GM10248 (cell line): ENCODE results near the gene CDK5RAP2.

Experiments
- CTCF ChIA-PET: fragments of 300-600 bp; sonication (Branson Sonifier 250); formaldehyde crosslinking; extraction: SDS; loops from one replicate; lab custom pipeline; 2021; ENCODE audit warnings: antibody characterized with exemption; lab: Yijun Ruan, JAX
- POLR2A ChIA-PET: fragments of 350-650 bp; sonication (Branson Sonifier 250); formaldehyde crosslinking; extraction: SDS; loops from one replicate; lab custom pipeline; 2020; ENCODE audit warnings: antibody characterized with exemption; lab: Yijun Ruan, JAX
- DNase-seq: peaks from one replicate; pipeline ENCODE4 v3.0.0; 2012; ENCODE audit errors: extremely low spot score
- TF ChIP-seq, protein P1 (sequence below): IDR thresholded peaks from 2 replicates; pipeline ENCODE4 v1.5.1; 2012; ENCODE audit warnings: mild to moderate bottlenecking, low read depth; ENCODE audit errors: extremely low read depth, missing control alignments, control extremely low read depth

Gene CDK5RAP2

DNA sequence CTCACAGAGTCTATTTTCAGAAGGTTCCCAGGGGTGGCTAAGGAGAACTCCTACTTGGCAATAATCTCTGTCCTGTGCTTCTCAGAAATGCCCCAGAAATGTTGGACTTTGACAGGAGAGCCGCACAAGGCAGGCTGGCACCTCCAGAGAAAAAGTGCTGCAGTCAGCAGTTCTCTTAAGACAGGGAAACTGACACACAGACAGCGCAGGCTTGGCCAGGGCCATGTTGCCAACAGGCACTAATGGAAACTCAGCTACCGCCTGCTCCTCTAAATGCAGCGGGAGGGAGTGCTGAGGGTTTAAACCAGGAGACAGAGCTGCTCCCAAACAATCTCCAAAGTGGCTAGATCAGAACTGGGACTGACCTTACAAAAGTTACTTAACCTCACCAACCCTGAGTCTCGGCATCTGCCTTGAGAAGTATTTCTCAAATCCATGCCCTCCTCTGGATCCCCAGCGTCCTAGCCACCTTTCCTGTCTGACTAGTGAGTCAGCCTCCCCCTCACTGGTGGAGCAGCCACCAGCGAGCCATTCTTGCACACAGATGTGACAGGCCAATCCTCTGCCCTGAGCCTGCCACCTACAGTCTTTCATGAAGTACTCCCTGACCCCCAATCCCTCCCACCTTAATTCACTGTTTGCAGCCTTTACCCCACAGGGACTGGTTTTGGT is 186.4 kb downstream of the CDK5RAP2 start:
- ChIA-PET CTCF (no interaction called here), POLR2A (no interaction called here)
- DNase-seq = no peak
- TF ChIP-seq, protein P1, sequence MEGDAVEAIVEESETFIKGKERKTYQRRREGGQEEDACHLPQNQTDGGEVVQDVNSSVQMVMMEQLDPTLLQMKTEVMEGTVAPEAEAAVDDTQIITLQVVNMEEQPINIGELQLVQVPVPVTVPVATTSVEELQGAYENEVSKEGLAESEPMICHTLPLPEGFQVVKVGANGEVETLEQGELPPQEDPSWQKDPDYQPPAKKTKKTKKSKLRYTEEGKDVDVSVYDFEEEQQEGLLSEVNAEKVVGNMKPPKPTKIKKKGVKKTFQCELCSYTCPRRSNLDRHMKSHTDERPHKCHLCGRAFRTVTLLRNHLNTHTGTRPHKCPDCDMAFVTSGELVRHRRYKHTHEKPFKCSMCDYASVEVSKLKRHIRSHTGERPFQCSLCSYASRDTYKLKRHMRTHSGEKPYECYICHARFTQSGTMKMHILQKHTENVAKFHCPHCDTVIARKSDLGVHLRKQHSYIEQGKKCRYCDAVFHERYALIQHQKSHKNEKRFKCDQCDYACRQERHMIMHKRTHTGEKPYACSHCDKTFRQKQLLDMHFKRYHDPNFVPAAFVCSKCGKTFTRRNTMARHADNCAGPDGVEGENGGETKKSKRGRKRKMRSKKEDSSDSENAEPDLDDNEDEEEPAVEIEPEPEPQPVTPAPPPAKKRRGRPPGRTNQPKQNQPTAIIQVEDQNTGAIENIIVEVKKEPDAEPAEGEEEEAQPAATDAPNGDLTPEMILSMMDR = no peak

DNA sequence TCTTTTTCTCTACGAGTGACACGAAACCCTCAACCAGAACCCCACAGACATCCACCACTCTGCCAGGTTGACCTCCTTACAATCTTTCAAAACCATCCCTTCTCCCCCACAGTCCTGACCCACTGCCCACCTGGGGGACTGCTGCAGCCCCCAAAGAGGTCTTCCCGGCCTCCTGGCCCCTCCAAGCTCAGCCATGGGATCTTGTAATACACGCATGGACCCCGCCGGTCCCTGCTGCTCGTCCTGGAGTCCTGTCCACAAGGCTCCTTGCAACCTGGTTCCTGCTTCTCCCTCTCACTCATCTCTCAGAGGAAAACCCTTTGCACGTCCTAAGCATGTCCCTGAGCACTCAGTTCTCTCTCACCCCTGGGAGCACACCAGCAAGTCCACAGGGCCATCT is 187.3 kb downstream of the CDK5RAP2 start:
- TF ChIP-seq, protein P1 = no peak
- DNase-seq = no peak
- CTCF ChIA-PET = no interaction called here
- POLR2A ChIA-PET = no interaction called here

DNA sequence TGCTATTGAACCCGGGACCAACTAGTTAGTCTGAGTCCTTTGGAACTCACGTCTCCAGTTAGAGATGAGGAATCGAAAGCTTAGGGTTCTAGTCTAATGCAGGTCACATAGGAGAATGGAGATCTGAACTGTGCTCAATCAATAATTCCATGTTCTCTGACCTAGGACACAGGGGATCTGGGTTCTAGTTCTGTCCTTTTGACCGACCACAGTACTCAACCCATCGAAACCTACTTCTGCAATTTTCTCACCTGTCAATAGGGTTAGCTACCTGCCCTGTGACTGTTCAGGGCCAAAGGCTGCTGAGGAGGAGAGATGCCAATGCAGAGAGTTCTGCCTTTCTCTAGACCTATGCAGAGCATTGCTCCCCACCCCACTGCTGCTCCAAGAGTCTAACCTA is 187.7 kb downstream of the CDK5RAP2 start:
- no peak for DNase-seq
- POLR2A ChIA-PET = no interaction called here
- CTCF ChIA-PET = interaction anchor here (1.1 kb wide), 1 partner anchor 12 kb away, joined by 3 read pairs; no protein-coding TSS in a partner anchor
- TF ChIP-seq, protein P1 = no peak

DNA sequence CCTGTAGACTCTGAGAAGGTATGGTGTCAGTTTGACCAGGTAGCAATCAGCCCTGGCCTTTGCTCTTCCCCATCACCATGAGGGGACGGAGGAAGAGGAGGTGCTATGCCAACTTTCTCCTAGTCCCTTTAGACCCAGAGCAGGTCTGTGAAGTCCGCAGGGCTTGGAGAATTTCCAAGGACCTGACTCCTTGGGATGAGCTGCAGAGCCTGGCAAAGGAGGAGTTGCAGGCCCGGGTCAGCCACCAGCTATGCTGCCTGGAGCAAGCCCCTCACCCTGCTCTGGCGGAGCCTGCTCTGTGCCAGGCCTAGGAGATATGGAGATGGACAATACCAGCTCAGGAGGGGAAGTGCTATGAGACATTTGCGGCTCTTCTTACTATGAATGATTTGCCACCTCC is 188.3 kb downstream of the CDK5RAP2 start:
- TF ChIP-seq, protein P1 = no peak
- DNase-seq = no peak
- CTCF ChIA-PET = interaction anchor here (1.1 kb wide), 1 partner anchor 11 kb away, joined by 3 read pairs; no protein-coding TSS in a partner anchor
- POLR2A ChIA-PET = no interaction called here

DNA sequence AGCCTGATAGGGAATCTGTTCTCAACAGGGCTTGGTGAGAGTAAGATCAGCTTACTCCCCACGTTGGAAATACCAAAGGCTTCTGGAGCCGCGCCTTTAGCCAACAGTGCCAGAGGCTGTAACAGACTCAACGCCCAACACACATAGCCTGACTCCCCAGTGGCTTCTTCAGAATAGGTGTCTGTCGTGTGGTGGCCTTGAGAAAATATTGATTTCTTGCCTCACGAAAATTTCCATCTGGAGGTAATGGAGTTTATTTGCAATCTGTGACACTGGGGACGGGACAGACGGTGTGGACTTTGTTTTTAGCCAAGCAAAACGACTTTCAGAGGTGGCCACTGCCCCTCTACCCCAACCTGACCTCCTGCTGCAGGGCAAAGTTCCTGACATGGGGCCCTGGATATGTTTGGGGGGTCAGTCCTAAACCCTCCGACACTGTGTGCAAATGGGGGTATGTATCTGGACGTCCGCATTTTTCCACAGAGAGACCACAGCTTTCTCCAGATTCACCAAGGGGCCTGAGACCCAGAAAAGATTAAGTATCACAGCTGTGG is 189.3 kb downstream of the CDK5RAP2 start:
- TF ChIP-seq, protein P1 = no peak
- no peak for DNase-seq
- POLR2A ChIA-PET = no interaction called here
- CTCF ChIA-PET = no interaction called here

DNA sequence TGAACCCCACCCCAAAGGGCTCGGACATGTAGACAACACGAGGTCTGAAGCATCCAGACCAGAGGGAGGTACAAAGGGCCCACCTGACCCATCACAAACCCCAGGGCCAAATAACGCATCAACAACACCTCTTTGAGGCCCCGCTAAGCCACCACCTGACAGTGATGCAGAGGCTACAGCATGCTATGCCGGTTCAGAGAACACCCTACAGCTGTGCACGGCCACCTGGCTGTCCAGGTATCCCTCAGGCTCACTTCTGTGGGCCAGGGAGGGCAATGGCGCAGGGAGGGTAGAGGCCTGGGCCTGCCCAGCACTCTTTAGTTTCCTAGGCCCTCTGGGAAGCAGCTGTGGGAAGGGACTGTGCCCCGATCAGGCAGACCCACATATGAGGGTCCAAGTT is 190.1 kb downstream of the CDK5RAP2 start:
- ChIA-PET POLR2A (no interaction called here), CTCF (no interaction called here)
- no peak for DNase-seq
- TF ChIP-seq, protein P1 = no peak
